ENCODE measurements around the gene TRIM28.

GRCh38 chr19:58554494-58555368, 10.9 kb downstream of the TRIM28 start, which contains the start of gene CHMP2A:
- TF ChIP-seq RAD21 (IDR thresholded peaks at IDR 0.05) (no peak), YY1 (IDR thresholded peaks at IDR 0.05) (peak; percentile 89), FOXA1 (IDR thresholded peaks at IDR 0.05) (no peak), SP1 (IDR thresholded peaks at IDR 0.05) (peak; percentile 52)
- TF ChIP-seq, protein P1, sequence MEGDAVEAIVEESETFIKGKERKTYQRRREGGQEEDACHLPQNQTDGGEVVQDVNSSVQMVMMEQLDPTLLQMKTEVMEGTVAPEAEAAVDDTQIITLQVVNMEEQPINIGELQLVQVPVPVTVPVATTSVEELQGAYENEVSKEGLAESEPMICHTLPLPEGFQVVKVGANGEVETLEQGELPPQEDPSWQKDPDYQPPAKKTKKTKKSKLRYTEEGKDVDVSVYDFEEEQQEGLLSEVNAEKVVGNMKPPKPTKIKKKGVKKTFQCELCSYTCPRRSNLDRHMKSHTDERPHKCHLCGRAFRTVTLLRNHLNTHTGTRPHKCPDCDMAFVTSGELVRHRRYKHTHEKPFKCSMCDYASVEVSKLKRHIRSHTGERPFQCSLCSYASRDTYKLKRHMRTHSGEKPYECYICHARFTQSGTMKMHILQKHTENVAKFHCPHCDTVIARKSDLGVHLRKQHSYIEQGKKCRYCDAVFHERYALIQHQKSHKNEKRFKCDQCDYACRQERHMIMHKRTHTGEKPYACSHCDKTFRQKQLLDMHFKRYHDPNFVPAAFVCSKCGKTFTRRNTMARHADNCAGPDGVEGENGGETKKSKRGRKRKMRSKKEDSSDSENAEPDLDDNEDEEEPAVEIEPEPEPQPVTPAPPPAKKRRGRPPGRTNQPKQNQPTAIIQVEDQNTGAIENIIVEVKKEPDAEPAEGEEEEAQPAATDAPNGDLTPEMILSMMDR (IDR thresholded peaks at IDR 0.05; ENCODE audit: low read depth, low read length, missing input control), result no peak
- TF ChIP-seq, protein P2, sequence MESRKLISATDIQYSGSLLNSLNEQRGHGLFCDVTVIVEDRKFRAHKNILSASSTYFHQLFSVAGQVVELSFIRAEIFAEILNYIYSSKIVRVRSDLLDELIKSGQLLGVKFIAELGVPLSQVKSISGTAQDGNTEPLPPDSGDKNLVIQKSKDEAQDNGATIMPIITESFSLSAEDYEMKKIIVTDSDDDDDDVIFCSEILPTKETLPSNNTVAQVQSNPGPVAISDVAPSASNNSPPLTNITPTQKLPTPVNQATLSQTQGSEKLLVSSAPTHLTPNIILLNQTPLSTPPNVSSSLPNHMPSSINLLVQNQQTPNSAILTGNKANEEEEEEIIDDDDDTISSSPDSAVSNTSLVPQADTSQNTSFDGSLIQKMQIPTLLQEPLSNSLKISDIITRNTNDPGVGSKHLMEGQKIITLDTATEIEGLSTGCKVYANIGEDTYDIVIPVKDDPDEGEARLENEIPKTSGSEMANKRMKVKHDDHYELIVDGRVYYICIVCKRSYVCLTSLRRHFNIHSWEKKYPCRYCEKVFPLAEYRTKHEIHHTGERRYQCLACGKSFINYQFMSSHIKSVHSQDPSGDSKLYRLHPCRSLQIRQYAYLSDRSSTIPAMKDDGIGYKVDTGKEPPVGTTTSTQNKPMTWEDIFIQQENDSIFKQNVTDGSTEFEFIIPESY (IDR thresholded peaks at IDR 0.05), result no peak
- TF ChIP-seq, protein P3, sequence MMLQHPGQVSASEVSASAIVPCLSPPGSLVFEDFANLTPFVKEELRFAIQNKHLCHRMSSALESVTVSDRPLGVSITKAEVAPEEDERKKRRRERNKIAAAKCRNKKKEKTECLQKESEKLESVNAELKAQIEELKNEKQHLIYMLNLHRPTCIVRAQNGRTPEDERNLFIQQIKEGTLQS (IDR thresholded peaks at IDR 0.05), result no peak
